K562 treated with DMSO at 1 percent for 48 hours (cell line): ENCODE data around the gene CDC42. TPM values are rescaled to one million over a fixed set of nuclear protein-coding genes. Genes with fewer than 3 reads are reported as not detected.

Experiments used
- total RNA-seq: library from RNA; unstranded; fragments of 300-600 nt; gene quantifications from 2 replicates; pipeline ENCODE4 v1.2.3, GENCODE V29; 2022; ENCODE audit warnings: low replicate concordance; ENCODE audit errors: extremely low read depth

CDC42 gene
- 1,337 TPM in 1 of 2 replicates, not detected in the other for total RNA-seq

GRCh38 chr1:22052115-22053016 is at the start of gene CDC42:
Gene CDC42 (plus strand): TSS chr1:22052709. CDS start chr1:22078479, 25,770 bp downstream.

Other genes starting within 250 kb of the CDC42 start
- gene LDLRAD2, start 240.4 kb upstream of the CDC42 start, total RNA-seq: not detected in 2 replicates
- not detected in 2 replicates for gene HSPG2, start 115.4 kb upstream of the CDC42 start, total RNA-seq
- not detected in 2 replicates for gene CELA3B, start 75.7 kb upstream of the CDC42 start, total RNA-seq
- not detected in 2 replicates for gene CELA3A, start 51.1 kb upstream of the CDC42 start, total RNA-seq
- not detected in 2 replicates for gene WNT4, start 90.4 kb downstream of the CDC42 start, total RNA-seq